HG02759 (cell line): Measurements from ENCODE around the gene DDAH1.
"Not testable (repeated sequence)": the region's sequence is repeated elsewhere in the genome, so short reads cannot be mapped to it uniquely, and the experiment has no call there.

ENCODE experiments used
- ATAC-seq: cut with Tn5 transposase; IDR thresholded peaks from one replicate; pipeline ENCODE4 v1.9.1; 2021; ENCODE audit warnings: mild to moderate bottlenecking, moderate library complexity; ENCODE audit not compliant: unreplicated experiment

The DDAH1 gene

DNA sequence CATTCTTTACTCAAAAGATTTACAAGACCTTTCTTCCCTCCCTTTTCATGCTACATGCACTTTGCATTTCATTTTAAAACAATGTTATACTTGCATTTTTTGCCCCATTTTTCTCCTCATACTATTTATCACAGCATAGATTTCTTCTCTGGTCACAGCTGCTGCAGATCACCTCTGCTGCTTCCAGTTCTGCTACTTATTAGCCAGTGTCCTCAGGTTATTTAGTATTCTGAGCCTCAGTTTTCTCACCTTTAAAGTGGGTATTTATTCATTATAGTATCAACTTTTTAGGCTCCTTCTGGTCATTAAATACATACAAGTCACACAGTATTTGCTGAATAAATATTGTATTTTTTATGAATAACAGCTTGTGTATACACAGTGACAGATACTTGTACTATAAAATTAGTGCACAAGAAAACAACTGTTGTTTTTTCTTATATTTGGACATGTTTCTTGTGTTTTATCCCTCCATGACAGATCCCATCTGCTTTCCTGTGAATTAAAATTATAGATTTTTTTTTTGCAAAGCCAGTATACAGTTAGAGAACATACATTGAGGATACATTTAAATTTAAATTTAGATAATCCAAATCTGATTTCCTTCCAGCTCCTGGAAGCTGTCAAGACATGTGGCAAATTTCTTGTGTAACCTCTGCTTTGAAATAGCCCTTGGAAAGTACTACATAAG, 103.2 kb downstream of the DDAH1 start:
- no peak for ATAC-seq

DNA sequence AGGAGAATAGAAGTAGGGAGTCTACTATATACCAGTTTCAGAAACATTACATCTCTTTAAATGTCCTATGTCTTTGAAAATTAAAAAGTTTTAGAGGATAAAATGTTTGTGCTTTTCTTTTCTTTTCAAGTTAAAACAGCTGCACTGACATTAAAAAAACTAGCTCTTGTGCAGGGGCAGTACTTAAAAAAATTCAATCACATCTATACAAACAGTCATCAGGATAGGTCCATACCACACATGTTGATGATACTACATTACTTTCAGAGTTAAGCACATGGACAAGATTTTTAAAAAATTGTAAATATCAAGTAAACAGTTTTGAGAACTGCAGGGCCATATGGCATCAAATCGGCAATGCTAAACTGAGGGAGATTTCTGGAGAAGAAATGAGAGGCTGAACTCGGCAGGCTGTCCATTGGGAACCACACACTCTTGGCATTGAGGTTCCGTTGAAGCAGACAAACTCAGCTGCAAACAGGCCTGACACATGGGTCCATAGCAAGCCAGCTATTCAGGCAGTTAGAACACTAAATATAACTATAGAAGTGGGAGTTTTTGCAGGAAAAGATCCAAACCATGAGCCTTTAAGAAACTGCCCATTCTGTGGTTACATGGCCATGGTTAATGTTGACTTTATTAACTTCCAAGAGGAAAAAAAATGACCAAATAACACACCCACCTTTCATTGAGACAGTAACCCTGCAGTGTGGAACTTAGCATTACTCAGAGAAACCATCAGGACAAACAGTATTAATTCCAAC, 104.0 kb downstream of the DDAH1 start:
- no peak for ATAC-seq

DNA sequence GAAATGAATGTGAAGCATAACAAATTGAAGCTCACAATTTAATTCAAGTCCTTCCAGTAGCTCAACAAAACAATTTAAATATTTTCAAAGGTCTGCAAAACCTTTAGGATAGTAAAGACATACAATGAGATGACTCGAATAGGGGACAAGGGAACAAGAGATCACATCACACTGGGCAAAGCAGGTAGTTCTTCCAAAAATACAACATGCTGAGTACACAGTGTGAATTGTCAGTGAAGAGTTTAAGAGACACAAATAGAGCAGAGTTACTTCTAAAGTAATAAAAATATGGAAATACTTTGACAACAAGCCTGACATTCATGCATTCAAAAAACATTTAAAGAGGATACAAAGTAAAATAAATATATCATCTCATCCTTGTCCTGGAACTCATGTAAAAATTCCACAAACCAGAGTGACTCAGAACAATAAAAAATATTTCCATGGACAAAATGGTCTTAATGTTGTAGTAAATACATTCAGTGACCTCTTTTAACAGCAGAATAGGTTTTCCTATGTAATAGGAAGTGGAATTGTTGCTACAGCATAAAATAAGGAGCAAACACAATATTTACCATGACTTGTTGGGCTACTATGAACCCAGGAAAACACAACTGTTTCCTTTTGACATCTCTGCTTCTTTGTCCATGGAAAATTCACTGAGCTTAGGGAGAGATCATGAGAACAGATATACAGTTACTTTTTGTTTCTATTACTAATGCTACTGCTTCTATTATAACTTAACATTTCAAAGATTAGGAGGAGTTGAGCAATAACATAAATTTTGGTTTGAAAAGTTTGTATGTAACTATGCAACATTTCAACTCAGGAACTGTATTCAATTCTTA, 104.9 kb downstream of the DDAH1 start:
- no peak for ATAC-seq

DNA sequence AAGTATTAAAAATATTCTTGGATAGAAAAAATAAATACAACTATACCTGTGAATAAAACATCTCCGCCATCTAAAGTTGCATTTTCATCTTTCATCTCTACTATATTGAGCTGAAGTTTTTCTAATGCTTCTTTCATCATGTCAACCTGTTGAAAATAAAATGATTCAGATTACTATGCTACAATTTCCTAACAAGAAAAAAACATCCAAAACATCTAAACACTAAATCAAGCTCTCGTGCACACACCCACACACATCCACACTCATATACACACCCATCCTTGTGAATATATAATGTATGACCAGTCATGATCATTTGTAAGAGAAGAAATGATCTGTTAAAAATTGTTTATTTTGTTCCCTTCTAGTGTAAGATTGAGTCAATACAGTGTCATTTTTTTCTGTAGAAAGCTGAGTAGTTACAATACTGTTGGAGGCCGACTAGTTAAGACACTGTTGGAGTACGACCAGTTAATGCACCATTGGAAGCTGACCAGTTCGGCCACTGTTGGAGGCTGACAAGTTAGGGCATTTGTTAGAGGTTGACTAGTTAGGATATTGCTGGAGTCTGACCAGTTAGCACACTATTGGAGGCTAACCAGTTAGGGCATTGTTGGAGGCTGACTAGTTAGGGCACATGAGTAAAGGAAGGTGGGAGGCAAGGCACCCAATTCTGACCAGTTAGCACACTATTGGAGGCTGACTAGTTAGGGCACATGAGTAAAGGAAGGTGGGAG, 106.1 kb downstream of the DDAH1 start:
- no peak for ATAC-seq

DNA sequence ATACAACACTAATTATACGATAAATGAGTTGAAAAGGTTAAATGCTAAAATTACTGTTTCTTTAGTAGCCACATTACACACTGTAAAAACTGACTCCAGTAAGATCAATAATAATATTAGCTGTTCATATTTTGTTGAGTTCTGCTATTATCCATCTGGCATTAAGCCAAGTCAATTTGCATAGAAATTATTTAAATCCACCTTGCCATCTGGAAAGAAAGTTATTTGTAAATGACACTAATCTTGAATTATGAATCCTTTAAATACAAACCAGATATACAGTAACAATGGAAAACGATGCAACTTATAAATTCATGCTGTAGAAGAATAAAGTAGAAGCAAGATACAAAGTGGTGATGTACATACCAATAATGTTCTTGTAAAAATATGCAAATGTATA, 107.1 kb downstream of the DDAH1 start:
- ATAC-seq = no peak

DNA sequence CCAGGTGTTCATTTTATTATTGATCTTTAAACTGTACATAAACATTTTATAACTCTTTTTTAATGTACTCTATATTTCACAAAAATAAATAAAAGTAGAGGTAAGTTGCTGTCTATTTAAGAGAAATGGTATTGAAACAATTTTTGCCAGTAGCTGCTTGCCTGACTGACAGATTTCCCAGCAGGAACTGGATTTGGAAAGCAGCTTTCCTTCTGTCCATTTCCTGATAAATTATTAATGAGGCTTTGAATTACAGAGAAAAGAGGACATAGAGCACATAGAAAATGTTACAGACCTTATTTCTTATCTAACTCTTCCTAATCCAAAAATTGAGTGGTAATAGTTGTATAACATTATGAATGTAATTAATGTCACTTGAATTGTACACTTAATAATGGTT, 108.8 kb downstream of the DDAH1 start:
- ATAC-seq = no peak

DNA sequence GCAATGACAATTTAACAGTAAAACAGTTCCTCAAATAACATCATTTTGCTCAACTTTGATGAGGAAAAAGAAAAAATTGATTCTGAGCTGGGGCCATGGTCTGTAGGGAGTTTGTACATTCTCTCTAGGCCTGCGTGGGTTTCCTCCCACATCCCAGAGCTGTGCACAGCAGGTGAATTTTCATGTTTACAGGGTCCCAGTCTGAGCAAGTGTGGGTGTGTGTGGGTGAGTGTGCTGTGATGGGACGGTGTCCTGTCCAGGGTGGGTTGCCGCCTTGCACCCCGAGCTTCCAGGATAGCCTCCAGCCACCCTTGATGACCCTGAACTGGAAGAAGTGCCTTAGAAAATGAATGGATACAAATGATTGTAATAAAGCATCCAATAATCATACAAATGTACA, 112.9 kb downstream of the DDAH1 start:
- ATAC-seq = no peak

DNA sequence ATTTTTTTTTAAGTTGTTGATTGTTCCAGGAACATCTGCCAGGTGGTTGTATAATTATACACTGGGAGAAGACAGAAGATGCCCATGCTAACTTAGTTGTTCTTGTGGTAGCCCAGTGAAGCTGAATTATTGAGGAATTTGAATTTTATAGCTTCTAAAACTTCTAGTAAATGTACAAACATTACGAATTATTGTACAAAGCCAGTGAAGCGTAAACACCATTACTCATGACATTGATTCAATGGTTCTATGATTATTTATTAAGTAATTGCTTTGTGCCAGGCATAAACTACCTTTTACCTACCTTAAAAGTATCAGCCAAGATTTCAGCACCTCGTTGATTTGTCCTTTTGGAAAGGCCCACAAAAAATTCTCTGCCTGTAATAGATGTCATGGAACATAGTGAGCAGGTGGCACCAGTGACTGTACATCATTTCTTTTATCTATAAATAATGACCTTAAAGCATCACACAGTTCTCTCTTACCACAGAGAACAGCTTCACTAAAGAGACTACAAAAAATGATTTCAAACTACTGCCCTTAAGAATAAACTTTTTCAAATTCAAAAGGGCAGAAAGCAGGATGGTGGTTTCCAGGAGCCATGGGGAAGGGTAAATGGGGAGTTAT, 113.6 kb downstream of the DDAH1 start:
- ATAC-seq = no peak

DNA sequence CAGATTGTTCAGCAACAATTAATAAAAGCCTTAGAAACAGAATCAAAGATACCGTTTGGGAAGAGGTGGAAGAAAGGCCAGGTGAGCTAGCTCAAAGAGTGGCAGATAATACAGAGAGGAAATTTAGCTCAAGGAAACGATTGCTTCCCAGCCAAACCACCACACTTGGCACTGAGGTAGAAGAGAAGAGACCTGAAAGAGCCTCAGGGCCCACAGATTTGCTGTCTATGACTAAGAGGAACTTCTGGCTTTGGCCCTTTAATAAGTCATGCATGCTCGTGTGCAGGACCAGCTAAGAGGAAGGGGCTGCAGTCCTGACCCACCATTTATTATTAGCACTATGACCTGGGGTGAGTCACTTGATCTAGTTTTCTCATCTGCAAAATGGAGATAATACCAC, 115.7 kb downstream of the DDAH1 start:
- no peak for ATAC-seq

DNA sequence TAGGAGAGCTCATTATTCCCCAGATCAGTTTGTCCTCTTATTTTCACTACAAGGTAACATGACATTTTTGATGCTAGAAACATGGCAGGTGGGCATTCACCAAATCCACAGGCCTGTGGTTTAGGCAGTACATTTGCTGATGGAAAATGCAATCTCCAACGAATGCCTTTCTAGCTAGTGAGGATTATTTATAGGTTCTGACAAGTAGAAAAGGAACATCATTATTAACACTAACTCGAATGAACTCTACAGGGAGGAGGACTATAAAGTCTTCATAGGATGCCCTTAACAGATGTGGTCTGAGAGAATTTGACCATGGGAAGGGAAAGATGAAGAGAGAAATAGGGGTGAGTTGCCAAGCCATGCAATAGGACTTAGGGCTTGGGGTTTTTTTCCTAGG, 117.1 kb downstream of the DDAH1 start:
- ATAC-seq = no peak

DNA sequence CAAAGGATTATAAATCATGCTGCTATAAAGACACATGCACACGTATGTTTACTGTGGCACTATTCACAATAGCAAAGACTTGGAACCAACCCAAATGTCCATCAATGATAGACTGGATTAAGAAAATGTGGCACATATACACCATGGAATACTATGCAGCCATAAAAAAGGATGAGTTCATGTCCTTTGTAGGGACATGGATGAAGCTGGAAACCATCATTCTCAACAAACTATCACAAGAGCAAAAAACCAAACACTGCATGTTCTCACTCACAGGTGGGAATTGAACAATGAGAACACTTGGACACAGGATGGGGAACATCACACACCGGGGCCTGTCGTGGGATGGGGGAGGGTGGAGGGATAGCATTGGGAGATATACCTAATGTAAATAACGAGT, 117.7 kb downstream of the DDAH1 start:
- ATAC-seq = not testable (repeated sequence)

DNA sequence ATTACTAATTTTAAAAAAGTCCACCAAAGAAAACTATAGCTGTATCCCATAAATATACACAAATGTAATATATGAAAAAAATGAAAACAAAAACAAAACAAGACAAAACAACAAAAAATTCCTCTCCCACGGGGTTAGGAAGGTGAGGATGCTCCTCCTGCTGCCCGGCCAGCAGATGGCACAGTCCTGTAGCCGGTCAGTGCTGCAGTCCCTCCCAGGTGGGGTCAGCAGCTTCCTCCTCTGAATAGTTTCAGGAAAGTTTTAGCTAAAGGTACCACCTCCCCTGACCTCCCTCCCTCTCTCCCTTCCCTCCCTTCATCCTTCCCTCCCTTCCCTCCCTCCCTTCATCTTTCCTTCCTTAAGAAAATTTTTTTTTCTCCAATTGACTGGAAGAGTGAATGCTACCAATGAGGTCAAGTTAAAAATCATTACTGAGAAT, 120.7 kb downstream of the DDAH1 start:
- ATAC-seq = no peak

DNA sequence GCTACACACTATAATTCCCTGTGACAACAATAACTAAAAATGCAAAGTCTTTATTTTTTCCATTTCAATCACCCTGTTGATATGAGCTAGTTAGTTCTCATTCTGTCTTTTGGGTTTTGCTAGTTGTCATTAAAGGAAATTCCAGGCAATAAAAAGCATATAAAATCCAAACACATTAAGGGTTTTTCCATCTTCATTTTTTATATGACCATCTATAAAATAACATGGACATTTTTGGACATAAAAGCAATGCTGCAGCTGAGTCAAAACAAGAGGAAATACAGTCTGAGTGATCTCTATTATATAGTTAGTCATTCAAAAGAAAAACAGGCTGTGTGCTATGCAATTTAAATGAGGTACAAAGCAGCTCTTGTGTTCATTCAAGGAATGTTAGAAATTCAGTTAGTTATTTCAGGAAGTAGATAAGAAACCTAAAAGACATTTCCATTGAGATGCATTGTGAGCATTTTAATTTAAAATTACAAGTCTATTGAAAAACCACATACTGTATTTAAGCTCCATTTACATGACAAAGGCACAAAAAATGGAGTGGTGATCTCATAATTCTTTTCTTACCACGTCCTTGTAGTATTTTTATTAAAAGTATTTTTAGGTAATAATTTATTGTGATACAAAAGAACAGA, 121.2 kb downstream of the DDAH1 start:
- no peak for ATAC-seq

DNA sequence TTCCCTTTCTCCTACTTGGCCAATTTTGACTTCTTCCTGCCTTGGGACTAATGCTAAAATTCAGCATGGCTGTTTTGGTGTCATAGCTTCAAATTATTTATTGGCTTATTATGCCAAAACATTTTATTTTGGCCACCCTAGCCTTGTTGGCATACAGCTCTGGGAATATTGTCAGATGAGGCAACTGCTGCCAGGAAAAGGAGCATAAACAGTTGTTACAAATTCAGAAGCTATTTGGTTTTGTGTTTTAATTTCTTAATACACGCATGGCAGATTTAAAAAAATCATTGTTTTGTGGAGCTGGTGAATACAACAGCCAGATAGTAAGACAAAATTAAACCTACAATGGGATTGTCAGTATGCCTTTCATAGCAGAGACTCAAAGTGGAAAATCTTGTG, 121.7 kb downstream of the DDAH1 start:
- no peak for ATAC-seq

DNA sequence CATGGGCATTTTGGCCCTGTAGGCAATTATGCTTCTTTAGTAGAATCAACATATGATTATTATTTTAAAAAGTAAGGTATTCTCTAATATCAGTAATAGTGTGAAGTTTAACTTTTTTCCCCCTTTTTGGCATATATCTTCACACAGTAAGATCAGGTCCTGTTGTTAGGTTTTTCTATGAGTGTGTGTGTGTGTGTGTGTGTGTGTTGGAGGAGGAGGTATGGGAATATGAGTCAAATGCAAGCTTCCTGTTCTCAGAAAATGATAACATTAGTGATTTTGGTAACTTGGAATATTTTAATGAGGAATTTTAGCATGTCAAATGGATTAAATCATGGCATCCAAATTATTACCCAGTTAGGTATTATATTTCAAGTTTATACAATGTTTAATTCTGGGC, 122.8 kb downstream of the DDAH1 start:
- no peak for ATAC-seq

DNA sequence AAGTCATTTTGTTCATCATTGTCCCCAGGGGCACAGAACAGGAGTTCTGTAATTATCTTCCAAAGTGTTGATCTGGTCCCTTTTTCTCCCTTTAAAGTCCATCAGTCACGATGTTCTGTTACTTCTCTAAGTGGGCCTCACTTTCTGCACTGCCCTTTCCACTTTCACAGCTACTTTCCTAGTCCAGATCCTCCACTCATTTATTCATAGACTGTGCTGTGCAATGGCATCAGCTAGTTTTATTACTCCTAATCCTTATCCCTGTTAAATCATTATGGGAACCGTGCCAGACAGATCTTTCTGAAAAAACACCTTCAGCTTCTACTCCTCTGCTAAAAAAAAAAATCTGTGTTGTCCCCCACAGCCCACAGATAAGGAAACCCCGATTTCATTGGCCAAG, 124.5 kb downstream of the DDAH1 start:
- no peak for ATAC-seq

DNA sequence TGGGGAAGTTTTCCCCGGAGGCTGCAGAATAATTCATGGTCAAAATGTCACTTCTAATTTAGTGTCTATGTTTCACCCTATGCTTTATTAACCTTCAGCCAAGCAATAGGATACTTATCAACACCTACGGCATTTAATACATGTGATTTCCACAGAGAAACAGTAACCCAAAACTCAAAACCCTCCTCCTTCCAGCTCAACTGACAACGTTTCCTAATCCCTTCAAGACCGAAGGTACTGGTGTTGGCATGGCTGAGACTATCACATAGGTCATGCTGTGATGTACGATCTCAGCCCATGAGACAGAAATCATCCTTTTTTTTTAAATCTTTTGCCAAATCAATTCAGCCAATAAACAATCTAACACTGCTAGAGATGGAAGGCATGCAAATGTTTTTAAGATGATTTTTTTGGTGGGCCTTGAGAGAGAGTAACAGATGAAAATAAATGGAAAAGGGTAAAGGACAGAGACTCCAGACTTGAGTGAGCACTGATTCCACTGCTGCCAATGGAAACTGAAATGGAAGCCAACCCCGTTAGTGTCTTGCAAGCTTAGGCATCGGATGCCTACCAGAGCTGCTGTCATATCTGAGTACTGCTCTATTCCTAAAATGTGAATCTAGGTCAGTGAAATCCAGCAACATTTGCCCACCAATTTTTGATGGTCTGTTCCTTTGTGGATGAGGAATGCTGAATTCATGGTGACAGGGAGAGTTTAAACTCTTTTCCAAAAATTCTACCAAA, 125.1 kb downstream of the DDAH1 start:
- ATAC-seq = no peak

DNA sequence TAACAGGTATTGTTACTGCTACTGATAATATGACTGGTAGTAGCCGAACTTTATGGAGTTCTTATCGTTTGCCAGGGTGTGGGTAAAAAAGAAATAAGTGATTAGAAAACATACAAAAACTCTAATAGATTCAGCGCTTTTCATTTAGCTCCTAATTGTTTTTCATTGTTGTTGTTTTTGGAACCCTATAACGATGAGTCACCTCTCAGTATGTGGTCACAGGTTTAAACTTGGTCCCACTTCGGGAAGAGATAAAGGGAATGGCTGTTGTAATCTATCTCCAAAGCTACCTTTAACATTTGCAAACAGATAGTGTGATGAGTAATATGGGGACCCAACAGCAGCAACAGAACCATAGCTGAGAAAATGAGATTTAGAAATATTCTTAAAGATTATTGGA, 125.9 kb downstream of the DDAH1 start:
- ATAC-seq = no peak

DNA sequence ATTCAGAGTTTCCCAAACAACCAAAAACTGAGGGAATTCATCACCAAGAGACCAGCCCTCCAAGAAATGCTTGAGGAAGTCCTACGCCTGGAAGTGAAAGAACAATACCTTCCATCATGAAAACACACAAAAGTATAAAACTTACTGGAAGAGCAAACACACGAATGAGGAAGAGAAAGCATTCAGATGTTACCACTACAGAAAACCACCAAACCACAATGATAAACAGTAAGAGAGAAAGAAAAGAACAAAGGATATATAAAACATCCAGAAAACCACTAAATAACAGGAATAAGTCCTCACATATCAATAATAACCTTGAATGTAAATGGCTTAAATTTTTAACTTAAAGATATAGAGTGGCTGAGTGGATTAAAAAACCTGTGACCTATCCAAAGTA, 130.0 kb downstream of the DDAH1 start:
- ATAC-seq = peak; percentile 63
